GM12892 (cell line): Measurements from ENCODE around the gene PFKFB4.

ENCODE experiments used
- POLR2A ChIP-seq: IDR thresholded peaks from 2 replicates; pipeline ENCODE4 v1.6.1; 2011; ENCODE audit warnings: low read depth, low read length, control low read depth
- POLR2AphosphoS5 ChIP-seq: IDR thresholded peaks from 2 replicates; pipeline ENCODE4 v1.6.1; 2011; ENCODE audit warnings: low read depth, low read length, control low read depth
- TAF1 ChIP-seq: IDR thresholded peaks from 2 replicates; pipeline ENCODE4 v1.6.1; 2011; ENCODE audit warnings: low read depth, mild to moderate bottlenecking, control low read depth, low read length, borderline replicate concordance

- no peak for TF ChIP-seq POLR2A
- no peak for TF ChIP-seq POLR2AphosphoS5
- no peak for TF ChIP-seq TAF1
Measured at GRCh38 chr3:48473617-48473952, 83.0 kb downstream of the PFKFB4 start.
